ENCODE measurements around the gene DAAM1.

Gene DAAM1

DNA sequence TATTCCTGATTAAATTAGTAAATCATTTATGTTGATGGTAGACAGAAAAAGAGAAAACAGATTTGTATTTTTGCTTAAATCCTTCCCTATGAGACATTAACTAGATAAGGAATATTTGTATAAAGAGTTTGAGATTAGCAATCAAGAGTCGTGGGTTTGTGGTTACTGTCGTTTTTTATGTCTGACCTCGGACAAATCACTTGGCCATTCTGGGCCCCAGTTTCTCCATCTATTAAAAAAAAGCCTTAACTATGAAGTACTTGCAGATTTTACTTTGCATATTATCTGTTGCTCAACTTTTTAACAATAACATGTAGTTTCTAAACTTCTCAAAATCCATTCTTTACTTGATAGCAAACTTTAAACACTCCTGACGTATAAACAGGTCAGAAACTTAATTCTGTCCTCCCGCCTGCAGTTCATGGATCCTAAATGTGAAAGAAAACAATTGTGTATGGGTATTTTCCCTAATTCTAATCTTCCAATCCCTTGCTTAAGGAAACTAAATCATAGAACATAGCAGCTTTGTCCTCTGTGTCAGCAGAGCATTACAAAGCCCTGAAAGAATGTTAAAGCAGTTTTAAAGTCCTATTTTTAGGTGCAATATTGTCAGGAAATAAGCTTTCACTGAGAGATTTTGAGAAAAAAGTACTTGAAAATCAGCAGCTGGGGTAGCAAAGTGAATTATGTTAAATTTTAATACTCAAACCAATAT is 158.5 kb downstream of the DAAM1 start:
- H3K27ac ChIP-seq (ENCODE audit: low read depth, low read length): no peak overlapping the region

DNA sequence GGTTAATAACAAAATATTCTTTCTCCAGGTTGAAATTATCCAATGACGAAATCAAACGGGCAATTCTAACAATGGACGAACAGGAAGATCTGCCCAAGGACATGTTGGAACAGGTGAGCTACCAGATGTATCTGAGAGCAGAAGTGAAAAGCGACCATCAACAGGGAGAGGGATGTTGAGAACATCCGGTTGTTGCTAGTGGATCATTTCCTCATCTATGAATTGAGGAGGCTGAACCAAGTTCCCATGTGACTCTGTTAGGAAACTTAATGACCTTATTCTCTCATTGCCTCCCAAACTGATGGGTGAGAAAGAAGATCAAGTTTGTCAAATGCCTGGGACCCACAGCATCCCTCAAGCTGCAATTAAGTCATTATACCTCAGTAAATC is 159.0 kb downstream of the DAAM1 start:
- Histone ChIP-seq H3K79me2 (ENCODE audit: control insufficient read depth, insufficient read depth, low read length, unreplicated experiment) (no peaks in the 10 kb centered on the region), H3K4me1 (ENCODE audit: control insufficient read depth, insufficient read depth, low read length, unreplicated experiment) (peaks cover 5% of the 10 kb centered on the region), H3K27me3 (ENCODE audit: insufficient read depth, low read length) (no peaks in the 10 kb centered on the region), H3K36me3 (ENCODE audit: insufficient read depth, low read length) (peaks cover 12% of the 10 kb centered on the region; the same call in 1 of the 2 replicates), H3K27ac (ENCODE audit: low read depth, low read length) (no peak overlapping the region), H2AFZ (ENCODE audit: low read length, unreplicated experiment) (no peak overlapping the region), H3K4me3 (ENCODE audit: low read depth, low read length) (no peak overlapping the region)

More for the DNA sequence above, 158.5 kb downstream of the DAAM1 start:
- Histone ChIP-seq H3K4me3 (ENCODE audit: low read depth, low read length) (no peak overlapping the region), H3K4me1 (ENCODE audit: control insufficient read depth, insufficient read depth, low read length, unreplicated experiment) (peaks cover 6% of the 10 kb centered on the region), H3K27me3 (ENCODE audit: insufficient read depth, low read length) (no peaks in the 10 kb centered on the region), H3K36me3 (ENCODE audit: insufficient read depth, low read length) (peaks cover 9% of the 10 kb centered on the region; the same call in 1 of the 2 replicates), H3K79me2 (ENCODE audit: control insufficient read depth, insufficient read depth, low read length, unreplicated experiment) (no peaks in the 10 kb centered on the region), H2AFZ (ENCODE audit: low read length, unreplicated experiment) (no peak overlapping the region)

GRCh38 chr14:59347915-59348314 is 159.4 kb downstream of the DAAM1 start:
- H3K36me3 ChIP-seq (ENCODE audit: insufficient read depth, low read length): peaks cover 14% of the 10 kb centered on the region; the same call in 1 of the 2 replicates
- H3K27me3 ChIP-seq (ENCODE audit: insufficient read depth, low read length): no peaks in the 10 kb centered on the region
- no peaks in the 10 kb centered on the region for H3K79me2 ChIP-seq (ENCODE audit: control insufficient read depth, insufficient read depth, low read length, unreplicated experiment)
- no peak overlapping the region for H3K4me3 ChIP-seq (ENCODE audit: low read depth, low read length)
- no peak overlapping the region for H2AFZ ChIP-seq (ENCODE audit: low read length, unreplicated experiment)
- peaks cover under 1% of the 10 kb centered on the region for H3K4me1 ChIP-seq (ENCODE audit: control insufficient read depth, insufficient read depth, low read length, unreplicated experiment)
- H3K27ac ChIP-seq (ENCODE audit: low read depth, low read length): no peak overlapping the region

DNA sequence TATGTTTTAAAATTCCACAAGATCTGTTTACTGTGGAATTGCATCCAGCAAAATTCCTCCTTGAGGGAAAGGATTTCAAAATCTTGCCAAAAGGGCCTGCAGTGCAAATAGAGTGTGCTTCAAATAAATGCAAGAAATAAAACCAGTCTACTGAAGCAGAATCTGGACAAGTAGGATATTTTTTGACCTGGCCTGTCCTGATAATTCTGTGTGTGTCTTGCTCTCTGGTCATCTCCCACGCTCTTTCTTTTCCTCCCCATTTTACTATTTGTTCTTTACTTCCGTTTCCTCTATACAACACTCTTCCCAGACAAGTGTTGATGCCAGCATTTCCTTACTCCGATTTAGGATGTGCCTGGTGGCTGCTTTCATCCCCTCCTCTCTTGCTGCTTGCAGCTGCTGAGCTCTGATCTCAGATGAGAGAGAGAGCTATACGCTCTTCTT is 160.8 kb downstream of the DAAM1 start:
- peaks cover under 1% of the 10 kb centered on the region for H3K4me1 ChIP-seq (ENCODE audit: control insufficient read depth, insufficient read depth, low read length, unreplicated experiment)
- no peaks in the 10 kb centered on the region for H3K79me2 ChIP-seq (ENCODE audit: control insufficient read depth, insufficient read depth, low read length, unreplicated experiment)
- H2AFZ ChIP-seq (ENCODE audit: low read length, unreplicated experiment): no peak overlapping the region
- no peak overlapping the region for H3K4me3 ChIP-seq (ENCODE audit: low read depth, low read length)
- no peaks in the 10 kb centered on the region for H3K27me3 ChIP-seq (ENCODE audit: insufficient read depth, low read length)
- H3K36me3 ChIP-seq (ENCODE audit: insufficient read depth, low read length): peaks cover 14% of the 10 kb centered on the region; the same call in 1 of the 2 replicates
- H3K27ac ChIP-seq (ENCODE audit: low read depth, low read length): no peak overlapping the region

GRCh38 chr14:59352961-59353360 is 164.5 kb downstream of the DAAM1 start:
- Histone ChIP-seq H3K4me1 (ENCODE audit: control insufficient read depth, insufficient read depth, low read length, unreplicated experiment) (peaks cover 12% of the 10 kb centered on the region), H3K27me3 (ENCODE audit: insufficient read depth, low read length) (no peaks in the 10 kb centered on the region), H3K79me2 (ENCODE audit: control insufficient read depth, insufficient read depth, low read length, unreplicated experiment) (no peaks in the 10 kb centered on the region), H3K27ac (ENCODE audit: low read depth, low read length) (no peak overlapping the region), H3K4me3 (ENCODE audit: low read depth, low read length) (no peak overlapping the region), H3K36me3 (ENCODE audit: insufficient read depth, low read length) (peaks cover 4% of the 10 kb centered on the region; the same call in 1 of the 2 replicates), H2AFZ (ENCODE audit: low read length, unreplicated experiment) (no peak overlapping the region)

GRCh38 chr14:59354666-59355065 is 166.2 kb downstream of the DAAM1 start:
- no peaks in the 10 kb centered on the region for H3K27me3 ChIP-seq (ENCODE audit: insufficient read depth, low read length)
- no peak overlapping the region for H3K27ac ChIP-seq (ENCODE audit: low read depth, low read length)
- no peaks in the 10 kb centered on the region for H3K79me2 ChIP-seq (ENCODE audit: control insufficient read depth, insufficient read depth, low read length, unreplicated experiment)
- H3K4me3 ChIP-seq (ENCODE audit: low read depth, low read length): no peak overlapping the region
- H3K36me3 ChIP-seq (ENCODE audit: insufficient read depth, low read length): peaks cover 4% of the 10 kb centered on the region; the same call in 1 of the 2 replicates
- H3K4me1 ChIP-seq (ENCODE audit: control insufficient read depth, insufficient read depth, low read length, unreplicated experiment): peaks cover 26% of the 10 kb centered on the region
- H2AFZ ChIP-seq (ENCODE audit: low read length, unreplicated experiment): no peak overlapping the region

DNA sequence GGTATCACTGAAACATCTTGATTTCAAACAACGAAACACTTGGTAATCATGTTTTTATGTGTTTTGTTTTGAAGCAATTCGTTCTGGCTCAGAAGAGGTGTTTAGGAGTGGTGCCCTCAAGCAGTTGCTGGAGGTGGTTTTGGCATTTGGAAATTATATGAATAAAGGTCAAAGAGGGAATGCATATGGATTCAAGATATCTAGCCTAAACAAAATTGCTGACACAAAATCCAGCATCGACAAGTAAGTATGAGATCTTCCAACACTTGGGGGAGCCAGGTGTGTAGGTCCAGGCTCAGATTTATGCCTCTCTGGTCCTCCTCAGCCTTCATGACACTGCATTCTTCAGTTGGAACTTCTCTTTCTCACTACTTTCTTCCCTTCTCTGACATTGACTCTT is 166.6 kb downstream of the DAAM1 start:
- Histone ChIP-seq H3K27ac (ENCODE audit: low read depth, low read length) (no peak overlapping the region), H3K4me3 (ENCODE audit: low read depth, low read length) (no peak overlapping the region), H2AFZ (ENCODE audit: low read length, unreplicated experiment) (no peak overlapping the region), H3K27me3 (ENCODE audit: insufficient read depth, low read length) (no peaks in the 10 kb centered on the region), H3K36me3 (ENCODE audit: insufficient read depth, low read length) (peaks cover 4% of the 10 kb centered on the region; the same call in 1 of the 2 replicates), H3K79me2 (ENCODE audit: control insufficient read depth, insufficient read depth, low read length, unreplicated experiment) (no peaks in the 10 kb centered on the region), H3K4me1 (ENCODE audit: control insufficient read depth, insufficient read depth, low read length, unreplicated experiment) (peaks cover 31% of the 10 kb centered on the region)

DNA sequence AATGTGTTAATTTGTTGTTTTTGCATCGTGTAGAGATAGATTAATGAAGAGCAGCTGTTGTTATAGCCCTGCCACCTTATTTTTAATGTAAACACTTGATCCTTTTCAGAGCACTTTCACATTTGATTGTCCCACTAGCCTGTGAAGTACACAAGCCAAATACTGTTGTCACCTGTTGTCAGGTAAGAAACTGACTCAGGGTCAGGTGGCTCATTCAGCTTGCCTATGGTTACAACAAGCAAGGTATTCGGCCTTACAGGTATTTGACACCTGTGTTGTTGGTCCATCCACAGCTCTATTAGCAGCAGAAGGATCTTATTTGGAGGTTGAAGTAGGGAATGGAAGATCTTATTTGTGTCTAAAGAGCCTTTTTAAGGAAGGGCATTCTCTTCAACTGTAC is 167.8 kb downstream of the DAAM1 start:
- Histone ChIP-seq H3K4me1 (ENCODE audit: control insufficient read depth, insufficient read depth, low read length, unreplicated experiment) (peaks cover 43% of the 10 kb centered on the region), H3K36me3 (ENCODE audit: insufficient read depth, low read length) (peaks cover 4% of the 10 kb centered on the region; the same call in 1 of the 2 replicates), H3K4me3 (ENCODE audit: low read depth, low read length) (no peak overlapping the region), H3K27me3 (ENCODE audit: insufficient read depth, low read length) (no peaks in the 10 kb centered on the region), H3K79me2 (ENCODE audit: control insufficient read depth, insufficient read depth, low read length, unreplicated experiment) (no peaks in the 10 kb centered on the region), H3K27ac (ENCODE audit: low read depth, low read length) (no peak overlapping the region), H2AFZ (ENCODE audit: low read length, unreplicated experiment) (no peak overlapping the region)

DNA sequence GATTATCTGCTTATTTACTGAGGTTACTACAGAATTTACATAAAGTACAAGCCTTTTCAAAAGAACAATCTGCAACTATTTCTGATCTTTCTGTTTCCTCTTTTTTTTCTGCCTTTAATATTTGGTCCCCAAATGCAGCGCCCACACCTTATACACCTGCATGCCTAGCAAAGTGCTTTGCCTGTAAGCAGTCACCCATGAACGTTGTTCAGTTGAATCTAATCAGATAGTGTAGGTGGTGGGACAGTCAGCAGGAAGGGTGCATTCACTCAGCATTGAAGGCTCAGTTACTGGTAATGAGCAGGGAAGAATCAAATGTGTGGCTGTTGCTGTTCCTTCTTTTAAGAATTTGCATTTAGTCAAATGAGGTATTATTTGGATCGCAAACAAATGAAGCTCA is 168.3 kb downstream of the DAAM1 start:
- Histone ChIP-seq H3K27me3 (ENCODE audit: insufficient read depth, low read length) (no peaks in the 10 kb centered on the region), H3K27ac (ENCODE audit: low read depth, low read length) (no peak overlapping the region), H3K36me3 (ENCODE audit: insufficient read depth, low read length) (peaks cover 4% of the 10 kb centered on the region; the same call in 1 of the 2 replicates), H3K4me1 (ENCODE audit: control insufficient read depth, insufficient read depth, low read length, unreplicated experiment) (peaks cover 47% of the 10 kb centered on the region), H3K4me3 (ENCODE audit: low read depth, low read length) (no peak overlapping the region), H3K79me2 (ENCODE audit: control insufficient read depth, insufficient read depth, low read length, unreplicated experiment) (no peaks in the 10 kb centered on the region), H2AFZ (ENCODE audit: low read length, unreplicated experiment) (no peak overlapping the region)

DNA sequence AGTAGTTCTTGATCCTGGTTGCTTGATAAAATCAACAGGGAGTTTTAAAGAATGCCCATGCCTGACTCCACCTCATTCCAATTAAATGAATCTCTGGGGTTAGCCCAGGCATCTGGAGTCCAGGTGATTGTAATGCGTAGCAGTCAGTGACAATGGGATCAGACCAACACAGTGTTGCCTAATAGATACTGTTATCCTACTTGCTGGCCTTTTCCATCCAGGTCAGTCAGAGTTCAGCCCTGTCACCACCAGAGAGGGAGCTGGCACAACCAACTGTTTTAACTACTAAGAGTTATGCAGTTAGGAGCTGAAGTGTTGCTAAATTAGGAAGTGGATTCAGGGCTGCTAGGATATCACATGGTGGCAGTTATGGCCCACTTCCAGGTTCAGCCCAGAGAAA is 169.6 kb downstream of the DAAM1 start:
- peak overlapping the region; percentile 55 for H3K27ac ChIP-seq (ENCODE audit: low read depth, low read length)
- H3K4me3 ChIP-seq (ENCODE audit: low read depth, low read length): no peak overlapping the region
- no peaks in the 10 kb centered on the region for H3K27me3 ChIP-seq (ENCODE audit: insufficient read depth, low read length)
- no peak overlapping the region for H2AFZ ChIP-seq (ENCODE audit: low read length, unreplicated experiment)
- H3K36me3 ChIP-seq (ENCODE audit: insufficient read depth, low read length): no peaks in the 10 kb centered on the region; the same call in 1 of the 2 replicates
- peaks cover 61% of the 10 kb centered on the region for H3K4me1 ChIP-seq (ENCODE audit: control insufficient read depth, insufficient read depth, low read length, unreplicated experiment)
- H3K79me2 ChIP-seq (ENCODE audit: control insufficient read depth, insufficient read depth, low read length, unreplicated experiment): no peaks in the 10 kb centered on the region

- H3K4me1 ChIP-seq (ENCODE audit: control insufficient read depth, insufficient read depth, low read length, unreplicated experiment): peaks cover 65% of the 10 kb centered on the region
- H3K27ac ChIP-seq (ENCODE audit: low read depth, low read length): no peak overlapping the region
- no peaks in the 10 kb centered on the region for H3K79me2 ChIP-seq (ENCODE audit: control insufficient read depth, insufficient read depth, low read length, unreplicated experiment)
- H3K27me3 ChIP-seq (ENCODE audit: insufficient read depth, low read length): no peaks in the 10 kb centered on the region
- H2AFZ ChIP-seq (ENCODE audit: low read length, unreplicated experiment): no peak overlapping the region
- no peaks in the 10 kb centered on the region; the same call in 1 of the 2 replicates for H3K36me3 ChIP-seq (ENCODE audit: insufficient read depth, low read length)
- H3K4me3 ChIP-seq (ENCODE audit: low read depth, low read length): no peak overlapping the region
These were observed 170.3 kb downstream of the DAAM1 start for GRCh38 chr14:59358784-59359183.
